ENCODE measurements around the gene MARCHF6.

DNA sequence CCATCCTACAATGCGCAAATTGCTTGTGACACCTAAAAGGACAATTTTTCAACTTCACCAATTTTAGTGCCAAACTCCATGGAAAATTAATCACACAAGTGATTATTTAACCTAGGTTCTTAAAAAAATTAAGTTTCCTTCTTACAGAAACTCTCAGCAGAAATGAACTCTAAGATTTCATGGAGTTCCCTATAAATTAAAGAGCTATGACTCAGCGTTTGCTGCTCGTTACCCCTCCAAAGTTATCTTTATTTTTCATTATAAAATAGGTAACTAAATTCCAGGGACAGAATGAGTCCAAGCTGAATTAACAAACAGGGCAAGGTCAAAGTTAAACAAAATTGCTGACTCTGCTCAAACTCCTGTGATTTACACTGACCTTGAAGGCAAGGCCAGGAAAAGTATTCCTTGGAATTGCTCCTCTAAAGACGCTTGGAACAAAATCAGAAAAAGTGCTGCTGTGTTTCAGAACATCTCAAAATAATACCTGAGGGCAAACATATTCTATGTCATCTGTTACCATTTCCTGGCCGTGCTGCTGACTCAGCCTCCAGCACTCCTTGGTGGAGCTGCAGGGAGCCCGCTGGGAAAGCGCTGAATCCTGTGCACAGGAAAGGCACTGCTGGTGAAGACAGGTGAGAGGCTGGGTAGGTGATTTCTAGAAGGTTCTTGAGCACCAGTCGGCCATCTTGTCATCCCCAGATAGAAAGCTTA lies 43.3 kb upstream of the MARCHF6 start:
- TF ChIP-seq, protein P1, sequence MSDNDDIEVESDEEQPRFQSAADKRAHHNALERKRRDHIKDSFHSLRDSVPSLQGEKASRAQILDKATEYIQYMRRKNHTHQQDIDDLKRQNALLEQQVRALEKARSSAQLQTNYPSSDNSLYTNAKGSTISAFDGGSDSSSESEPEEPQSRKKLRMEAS (IDR thresholded peaks at IDR 0.05; ENCODE audit: low read depth, low read length), result no peak
- no peak for TF ChIP-seq POLR2A (IDR thresholded peaks at IDR 0.05; ENCODE audit: extremely low read depth, insufficient read length)
- TF ChIP-seq, protein P2, sequence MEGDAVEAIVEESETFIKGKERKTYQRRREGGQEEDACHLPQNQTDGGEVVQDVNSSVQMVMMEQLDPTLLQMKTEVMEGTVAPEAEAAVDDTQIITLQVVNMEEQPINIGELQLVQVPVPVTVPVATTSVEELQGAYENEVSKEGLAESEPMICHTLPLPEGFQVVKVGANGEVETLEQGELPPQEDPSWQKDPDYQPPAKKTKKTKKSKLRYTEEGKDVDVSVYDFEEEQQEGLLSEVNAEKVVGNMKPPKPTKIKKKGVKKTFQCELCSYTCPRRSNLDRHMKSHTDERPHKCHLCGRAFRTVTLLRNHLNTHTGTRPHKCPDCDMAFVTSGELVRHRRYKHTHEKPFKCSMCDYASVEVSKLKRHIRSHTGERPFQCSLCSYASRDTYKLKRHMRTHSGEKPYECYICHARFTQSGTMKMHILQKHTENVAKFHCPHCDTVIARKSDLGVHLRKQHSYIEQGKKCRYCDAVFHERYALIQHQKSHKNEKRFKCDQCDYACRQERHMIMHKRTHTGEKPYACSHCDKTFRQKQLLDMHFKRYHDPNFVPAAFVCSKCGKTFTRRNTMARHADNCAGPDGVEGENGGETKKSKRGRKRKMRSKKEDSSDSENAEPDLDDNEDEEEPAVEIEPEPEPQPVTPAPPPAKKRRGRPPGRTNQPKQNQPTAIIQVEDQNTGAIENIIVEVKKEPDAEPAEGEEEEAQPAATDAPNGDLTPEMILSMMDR (IDR thresholded peaks at IDR 0.05; ENCODE audit: low read depth, low read length), result no peak

Measured in NB4 (cell line).